GM23248 (cell line): ENCODE data around the gene QDPR.

Experiments used
- EZH2 ChIP-seq: fragments of 200-600 bp; sonication (generic); IDR thresholded peaks from 2 replicates; pipeline ENCODE4 v1.6.1; 2018; ENCODE audit warnings: antibody characterized with exemption, mild to moderate bottlenecking; ENCODE audit not compliant: insufficient read depth, poor library complexity, severe bottlenecking
- EZH2phosphoT487 ChIP-seq: fragments of 200-600 bp; sonication (generic); IDR thresholded peaks from 2 replicates; pipeline ENCODE4 v1.6.1; 2018; ENCODE audit warnings: antibody characterized with exemption, moderate library complexity, mild to moderate bottlenecking, low read depth; ENCODE audit not compliant: insufficient read depth

- TF ChIP-seq EZH2 (no peak), EZH2phosphoT487 (no peak)
Observed at GRCh38 chr4:17557880-17558279, 46.0 kb upstream of the QDPR start.
